Measurements from ENCODE around the gene ADAMTSL1.

Gene ADAMTSL1

GRCh38 chr9:18660001-18660400 lies 186.0 kb downstream of the ADAMTSL1 start:
- Histone ChIP-seq H3K9me3 (ENCODE audit: control insufficient read depth, insufficient read depth, low read depth, low read length) (no peaks in the 10 kb centered on the region), H3K36me3 (ENCODE audit: control insufficient read depth in 2 of 2, insufficient read depth in 1 of 2, low read length in 2 of 2) (no peaks in the 10 kb centered on the region), H3K4me1 (ENCODE audit: control insufficient read depth, insufficient read depth, low read length) (no peaks in the 10 kb centered on the region), H3K27ac (ENCODE audit: extremely low read depth, low read depth, low read length) (no peak overlapping the region), H3K4me3 (ENCODE audit: low read depth, low read length) (no peak overlapping the region)
- ChIA-PET POLR2A (no interaction called here), CTCF (interaction anchor here (0.6 kb wide), 1 partner anchor 131 kb away, joined by 3 read pairs; no protein-coding TSS in a partner anchor)
- TF ChIP-seq SCRT1 (tag by site-specific recombination; IDR thresholded peaks at IDR 0.05; ENCODE audit: borderline replicate concordance) (no peak), ZNF654 (tag by site-specific recombination; IDR thresholded peaks at IDR 0.05; ENCODE audit: low read depth) (no peak), ZNF174 (tag by site-specific recombination; IDR thresholded peaks at IDR 0.05) (no peak), ZNF214 (tag by site-specific recombination; IDR thresholded peaks at IDR 0.05; ENCODE audit: borderline replicate concordance) (no peak), ZNF664 (tag by site-specific recombination; IDR thresholded peaks at IDR 0.05) (no peak), ATF2 (tag by site-specific recombination; IDR thresholded peaks at IDR 0.05; ENCODE audit: low read depth) (no peak), SP3 (tag by site-specific recombination; IDR thresholded peaks at IDR 0.05) (no peak), ZNF10 (tag by site-specific recombination; IDR thresholded peaks at IDR 0.05) (no peak), ZNF248 (tag by site-specific recombination; IDR thresholded peaks at IDR 0.05) (no peak), ZNF488 (tag by site-specific recombination; IDR thresholded peaks at IDR 0.05) (no peak), ZNF302 (tag by site-specific recombination; IDR thresholded peaks at IDR 0.05; ENCODE audit: low read depth) (no peak), ZNF266 (tag by site-specific recombination; IDR thresholded peaks at IDR 0.05; ENCODE audit: low read depth) (no peak), ZNF274 (IDR thresholded peaks at IDR 0.05; ENCODE audit: low read length) (no peak), ZNF274 (tag by site-specific recombination; IDR thresholded peaks at IDR 0.05; ENCODE audit: borderline replicate concordance) (no peak), ZFP37 (tag by site-specific recombination; IDR thresholded peaks at IDR 0.05) (no peak)
- TF ChIP-seq, protein P1, sequence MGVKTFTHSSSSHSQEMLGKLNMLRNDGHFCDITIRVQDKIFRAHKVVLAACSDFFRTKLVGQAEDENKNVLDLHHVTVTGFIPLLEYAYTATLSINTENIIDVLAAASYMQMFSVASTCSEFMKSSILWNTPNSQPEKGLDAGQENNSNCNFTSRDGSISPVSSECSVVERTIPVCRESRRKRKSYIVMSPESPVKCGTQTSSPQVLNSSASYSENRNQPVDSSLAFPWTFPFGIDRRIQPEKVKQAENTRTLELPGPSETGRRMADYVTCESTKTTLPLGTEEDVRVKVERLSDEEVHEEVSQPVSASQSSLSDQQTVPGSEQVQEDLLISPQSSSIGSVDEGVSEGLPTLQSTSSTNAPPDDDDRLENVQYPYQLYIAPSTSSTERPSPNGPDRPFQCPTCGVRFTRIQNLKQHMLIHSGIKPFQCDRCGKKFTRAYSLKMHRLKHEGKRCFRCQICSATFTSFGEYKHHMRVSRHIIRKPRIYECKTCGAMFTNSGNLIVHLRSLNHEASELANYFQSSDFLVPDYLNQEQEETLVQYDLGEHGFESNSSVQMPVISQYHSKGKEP (tag by site-specific recombination; IDR thresholded peaks at IDR 0.05): no peak
- TF ChIP-seq, protein P2, sequence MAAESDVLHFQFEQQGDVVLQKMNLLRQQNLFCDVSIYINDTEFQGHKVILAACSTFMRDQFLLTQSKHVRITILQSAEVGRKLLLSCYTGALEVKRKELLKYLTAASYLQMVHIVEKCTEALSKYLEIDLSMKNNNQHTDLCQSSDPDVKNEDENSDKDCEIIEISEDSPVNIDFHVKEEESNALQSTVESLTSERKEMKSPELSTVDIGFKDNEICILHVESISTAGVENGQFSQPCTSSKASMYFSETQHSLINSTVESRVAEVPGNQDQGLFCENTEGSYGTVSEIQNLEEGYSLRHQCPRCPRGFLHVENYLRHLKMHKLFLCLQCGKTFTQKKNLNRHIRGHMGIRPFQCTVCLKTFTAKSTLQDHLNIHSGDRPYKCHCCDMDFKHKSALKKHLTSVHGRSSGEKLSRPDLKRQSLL (tag by site-specific recombination; IDR thresholded peaks at IDR 0.05): no peak
- TF ChIP-seq, protein P3, sequence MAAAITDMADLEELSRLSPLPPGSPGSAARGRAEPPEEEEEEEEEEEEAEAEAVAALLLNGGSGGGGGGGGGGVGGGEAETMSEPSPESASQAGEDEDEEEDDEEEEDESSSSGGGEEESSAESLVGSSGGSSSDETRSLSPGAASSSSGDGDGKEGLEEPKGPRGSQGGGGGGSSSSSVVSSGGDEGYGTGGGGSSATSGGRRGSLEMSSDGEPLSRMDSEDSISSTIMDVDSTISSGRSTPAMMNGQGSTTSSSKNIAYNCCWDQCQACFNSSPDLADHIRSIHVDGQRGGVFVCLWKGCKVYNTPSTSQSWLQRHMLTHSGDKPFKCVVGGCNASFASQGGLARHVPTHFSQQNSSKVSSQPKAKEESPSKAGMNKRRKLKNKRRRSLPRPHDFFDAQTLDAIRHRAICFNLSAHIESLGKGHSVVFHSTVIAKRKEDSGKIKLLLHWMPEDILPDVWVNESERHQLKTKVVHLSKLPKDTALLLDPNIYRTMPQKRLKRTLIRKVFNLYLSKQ (tag by site-specific recombination; IDR thresholded peaks at IDR 0.05; ENCODE audit: borderline replicate concordance): no peak
- TF ChIP-seq, protein P4, sequence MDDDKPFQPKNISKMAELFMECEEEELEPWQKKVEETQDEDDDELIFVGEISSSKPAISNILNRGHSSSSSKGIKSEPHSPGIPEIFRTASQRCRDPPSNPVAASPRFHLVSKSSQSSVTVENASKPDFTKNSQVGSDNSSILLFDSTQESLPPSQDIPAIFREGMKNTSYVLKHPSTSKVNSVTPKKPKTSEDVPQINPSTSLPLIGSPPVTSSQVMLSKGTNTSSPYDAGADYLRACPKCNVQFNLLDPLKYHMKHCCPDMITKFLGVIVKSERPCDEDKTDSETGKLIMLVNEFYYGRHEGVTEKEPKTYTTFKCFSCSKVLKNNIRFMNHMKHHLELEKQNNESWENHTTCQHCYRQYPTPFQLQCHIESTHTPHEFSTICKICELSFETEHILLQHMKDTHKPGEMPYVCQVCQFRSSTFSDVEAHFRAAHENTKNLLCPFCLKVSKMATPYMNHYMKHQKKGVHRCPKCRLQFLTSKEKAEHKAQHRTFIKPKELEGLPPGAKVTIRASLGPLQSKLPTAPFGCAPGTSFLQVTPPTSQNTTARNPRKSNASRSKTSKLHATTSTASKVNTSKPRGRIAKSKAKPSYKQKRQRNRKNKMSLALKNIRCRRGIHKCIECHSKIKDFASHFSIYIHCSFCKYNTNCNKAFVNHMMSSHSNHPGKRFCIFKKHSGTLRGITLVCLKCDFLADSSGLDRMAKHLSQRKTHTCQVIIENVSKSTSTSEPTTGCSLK (tag by site-specific recombination; IDR thresholded peaks at IDR 0.05): no peak
- TF ChIP-seq, protein P5, sequence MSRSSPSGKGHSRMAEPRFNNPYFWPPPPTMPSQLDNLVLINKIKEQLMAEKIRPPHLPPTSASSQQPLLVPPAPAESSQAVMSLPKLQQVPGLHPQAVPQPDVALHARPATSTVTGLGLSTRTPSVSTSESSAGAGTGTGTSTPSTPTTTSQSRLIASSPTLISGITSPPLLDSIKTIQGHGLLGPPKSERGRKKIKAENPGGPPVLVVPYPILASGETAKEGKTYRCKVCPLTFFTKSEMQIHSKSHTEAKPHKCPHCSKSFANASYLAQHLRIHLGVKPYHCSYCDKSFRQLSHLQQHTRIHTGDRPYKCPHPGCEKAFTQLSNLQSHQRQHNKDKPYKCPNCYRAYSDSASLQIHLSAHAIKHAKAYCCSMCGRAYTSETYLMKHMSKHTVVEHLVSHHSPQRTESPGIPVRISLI (tag by site-specific recombination; IDR thresholded peaks at IDR 0.05): no peak
